Stimulated activated CD8-positive, alpha-beta memory T cell treated with anti-CD3 and anti-CD28 coated beads, Interleukin-4, amount 100 ng/mL, for 4 hours (primary cell): ENCODE measurements around the gene DDX27.

Source experiments
- DNase-seq, 2 donors: peaks; one replicate each; pipeline ENCODE4 v3.0.0-alpha.2; 2020; ENCODE audit warnings: low read depth in 2 of 2, low spot score in 1 of 2

DDX27 gene

DNA sequence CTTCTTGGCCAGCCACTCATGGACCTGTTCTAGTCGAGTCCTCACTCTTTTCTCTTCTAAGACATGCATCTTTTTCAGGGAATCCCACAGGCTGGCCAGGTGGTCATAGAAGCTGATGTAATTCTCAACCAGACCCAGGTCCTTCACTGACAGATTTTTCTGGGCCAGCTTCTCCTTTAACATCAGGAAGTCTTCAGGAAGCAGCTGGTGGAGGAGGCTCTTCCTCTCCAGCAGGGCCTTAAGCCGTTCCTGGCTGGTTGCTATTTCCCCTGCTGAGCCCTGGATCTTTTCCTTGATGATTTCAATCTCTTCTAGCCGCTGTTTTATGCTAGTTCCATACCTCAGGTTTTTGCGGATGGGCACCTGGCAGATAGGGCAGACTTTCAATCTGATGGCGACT, 28.6 kb downstream of the DDX27 start:
- no peak for DNase-seq

DNA sequence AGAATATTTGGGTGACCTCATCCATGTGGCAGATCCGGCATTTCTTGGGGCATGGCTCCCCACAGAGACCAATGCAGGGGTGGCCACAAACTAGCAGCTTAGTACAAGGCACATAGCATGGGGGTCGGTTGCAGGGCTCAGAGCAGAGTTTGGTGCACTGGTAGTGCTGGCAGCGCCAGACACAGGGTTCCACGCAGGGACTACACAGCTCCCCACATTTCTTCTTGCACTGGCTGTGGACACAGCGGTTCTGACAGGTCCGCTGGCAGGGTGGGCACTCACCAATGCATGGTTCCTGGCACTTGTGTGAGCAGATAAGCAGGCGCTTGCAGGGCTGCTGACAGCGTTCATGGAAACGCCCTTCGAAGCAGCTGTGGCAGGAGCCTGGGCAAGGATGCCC, 29.1 kb downstream of the DDX27 start:
- no peak for DNase-seq

GRCh38 chr20:49248879-49249665, 29.9 kb downstream of the DDX27 start:
- DNase-seq = no peak

- DNase-seq = no peak
Observed at GRCh38 chr20:49252556-49253350, 33.5 kb downstream of the DDX27 start.

- DNase-seq = no peak
Observed at GRCh38 chr20:49256261-49256660, 37.0 kb downstream of the DDX27 start.

DNA sequence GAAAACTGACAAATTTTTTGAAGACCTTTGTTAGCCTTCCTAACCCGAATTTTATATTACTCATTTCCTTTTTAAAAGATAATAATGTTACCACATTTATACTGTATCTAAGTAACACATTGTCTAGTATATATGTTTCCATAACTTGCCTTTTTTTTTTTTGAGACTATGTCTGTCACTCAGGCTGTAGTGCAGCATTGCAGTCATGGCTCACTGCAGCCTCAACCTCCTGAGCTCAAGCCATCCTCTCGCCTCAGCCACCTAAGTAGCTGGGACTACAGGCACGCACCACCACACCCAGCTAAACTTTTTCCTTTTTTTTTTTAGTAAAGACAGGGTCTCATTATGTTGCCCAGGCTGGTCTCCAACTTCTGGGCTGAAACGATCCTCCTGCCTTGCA, 40.1 kb downstream of the DDX27 start:
- DNase-seq = no peak

- no peak for DNase-seq
Observed at GRCh38 chr20:49259799-49260198, 40.6 kb downstream of the DDX27 start.

- DNase-seq = no peak
Observed at GRCh38 chr20:49260218-49260617, 41.0 kb downstream of the DDX27 start.

GRCh38 chr20:49261173-49261572, 42.0 kb downstream of the DDX27 start:
- no peak for DNase-seq

GRCh38 chr20:49262444-49262843, 43.2 kb downstream of the DDX27 start:
- no peak for DNase-seq

DNA sequence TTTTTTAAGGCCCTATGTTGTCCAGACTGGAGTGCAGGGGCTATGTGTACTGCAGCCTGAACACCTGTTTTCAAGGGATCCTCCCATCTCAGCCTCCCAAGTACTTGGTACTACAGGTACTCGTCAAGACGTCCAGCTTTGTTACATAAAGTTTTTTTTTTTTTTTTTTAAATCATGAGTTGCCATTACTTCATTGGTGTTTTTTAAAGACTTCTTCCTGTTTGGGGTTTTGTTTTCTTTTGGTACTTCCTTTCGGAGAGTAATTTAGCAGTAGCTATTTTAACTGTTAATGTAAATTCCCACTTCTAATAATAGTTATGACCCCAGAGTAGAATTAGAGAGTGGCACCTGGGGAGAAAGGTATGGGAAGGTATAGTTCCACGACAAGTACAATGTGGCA, 48.1 kb downstream of the DDX27 start:
- no peak for DNase-seq

DNA sequence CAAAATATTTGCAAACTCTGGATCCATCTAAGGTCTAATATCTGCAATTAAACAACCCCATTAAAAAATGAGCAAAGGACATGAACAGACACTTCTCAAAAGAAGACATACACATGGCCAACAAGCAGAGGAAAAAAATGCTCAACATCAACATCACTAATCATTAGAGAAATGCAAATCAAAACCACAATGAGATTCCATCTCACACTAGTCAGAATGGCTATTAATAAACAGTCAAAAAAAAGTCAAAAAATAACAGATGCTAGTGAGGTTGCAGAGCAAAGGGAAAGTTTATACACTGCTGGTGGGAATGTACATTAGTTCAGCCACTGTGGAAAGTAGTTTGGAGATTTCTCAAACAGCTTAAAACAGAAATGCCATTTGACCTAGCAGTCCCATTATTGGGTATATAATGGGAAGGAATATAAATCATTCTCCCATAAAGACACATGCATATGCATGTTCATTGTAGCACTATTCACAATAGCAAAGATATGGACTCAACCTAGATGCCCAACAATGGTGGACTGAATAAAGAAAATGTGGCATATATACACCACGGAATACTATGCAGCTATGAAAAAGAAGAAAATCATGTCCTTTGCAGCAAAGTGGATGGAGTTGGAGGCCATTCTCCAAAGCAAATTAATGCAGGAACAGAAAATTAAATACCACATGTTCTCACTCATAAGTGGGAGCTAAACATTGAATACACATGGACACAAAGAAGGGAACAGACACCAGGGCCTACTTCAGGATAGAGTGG, 49.6 kb downstream of the DDX27 start:
- DNase-seq = no peak

DNA sequence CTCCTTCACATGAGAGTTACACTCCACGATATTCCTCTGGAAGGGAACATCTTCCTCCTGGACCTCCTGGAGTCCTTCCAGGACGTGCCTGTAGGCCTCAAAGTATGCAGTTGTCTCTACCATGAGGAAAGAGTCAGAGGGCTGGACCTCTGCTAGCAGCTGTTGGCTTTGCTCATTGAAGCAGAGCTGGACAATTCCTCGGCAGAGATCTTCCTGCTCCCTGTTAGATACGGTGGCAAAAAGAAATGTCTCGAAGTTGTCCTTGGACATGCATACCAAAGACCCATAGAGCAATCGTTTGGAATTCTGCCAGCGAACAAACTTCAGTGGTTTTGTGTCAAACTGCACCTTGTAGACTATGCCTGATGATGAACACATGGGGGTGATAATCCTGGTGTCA, 51.0 kb downstream of the DDX27 start:
- DNase-seq = no peak

- no peak for DNase-seq
Observed at GRCh38 chr20:49270736-49271135, 51.5 kb downstream of the DDX27 start.

DNA sequence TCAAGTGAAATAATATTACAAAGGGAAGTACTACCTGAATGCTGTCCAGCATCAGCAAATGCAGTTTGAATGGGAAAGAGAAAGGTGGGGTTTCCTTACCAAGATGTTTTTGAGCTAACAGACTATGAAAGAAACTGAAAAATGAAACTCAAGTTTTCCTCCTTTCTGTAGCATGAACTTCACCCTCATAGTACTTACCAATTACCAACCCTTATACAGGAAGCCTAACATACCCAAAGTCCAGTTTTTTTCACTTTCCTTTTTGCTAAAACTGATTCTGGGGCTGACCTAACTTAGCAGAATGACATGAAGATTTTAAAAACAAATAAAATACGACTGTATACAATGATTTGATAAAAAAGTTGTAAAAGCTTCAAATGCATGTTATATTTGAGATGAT, 53.4 kb downstream of the DDX27 start:
- no peak for DNase-seq

DNA sequence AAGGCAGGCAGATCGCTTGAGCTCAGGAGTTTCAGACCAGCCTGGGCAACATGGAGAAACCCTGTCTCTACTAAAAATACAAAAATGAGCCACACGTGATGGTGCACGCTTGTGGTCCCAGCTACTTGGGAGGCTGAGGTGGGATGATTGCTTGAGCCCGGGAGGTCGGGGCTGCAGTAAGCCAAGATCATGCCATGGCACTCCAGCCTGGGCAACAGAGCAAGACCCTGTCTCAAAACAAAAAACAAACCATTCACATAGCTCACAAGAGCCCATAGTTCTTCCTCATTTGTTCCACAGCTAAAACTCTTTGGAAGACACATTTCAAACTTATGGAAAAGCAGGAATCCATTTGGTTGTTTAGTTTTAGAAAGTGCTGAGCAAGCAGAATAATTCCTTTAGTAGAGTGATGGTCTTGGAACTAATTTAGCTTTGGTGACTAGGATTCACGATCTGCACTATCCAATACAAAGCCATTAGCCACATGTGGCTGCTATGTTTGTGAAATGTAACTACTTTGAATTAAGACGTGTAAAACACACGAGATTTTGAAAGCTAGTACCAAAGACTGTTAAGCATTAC, 54.6 kb downstream of the DDX27 start:
- DNase-seq = no peak

GRCh38 chr20:49275216-49275615, 56.0 kb downstream of the DDX27 start:
- no peak for DNase-seq

DNA sequence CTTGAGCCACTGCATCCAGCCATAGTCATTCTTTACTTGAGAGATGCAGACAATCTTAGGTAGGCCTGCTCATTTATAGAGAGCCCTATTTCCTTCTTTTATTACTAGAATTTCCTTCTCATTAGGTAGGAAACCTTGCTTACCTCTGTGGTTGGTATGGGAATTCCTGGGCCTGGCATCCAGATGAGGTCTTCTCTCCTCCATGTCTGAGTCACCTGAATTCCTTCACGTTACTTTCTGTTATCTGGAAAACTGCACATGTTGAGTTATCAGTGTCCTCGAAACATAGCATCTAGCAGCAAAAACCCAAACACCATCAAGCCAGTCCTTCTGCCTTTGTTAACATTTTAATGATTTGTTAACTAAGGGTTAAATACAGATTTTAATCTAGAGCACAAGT, 56.4 kb downstream of the DDX27 start:
- DNase-seq = no peak

DNA sequence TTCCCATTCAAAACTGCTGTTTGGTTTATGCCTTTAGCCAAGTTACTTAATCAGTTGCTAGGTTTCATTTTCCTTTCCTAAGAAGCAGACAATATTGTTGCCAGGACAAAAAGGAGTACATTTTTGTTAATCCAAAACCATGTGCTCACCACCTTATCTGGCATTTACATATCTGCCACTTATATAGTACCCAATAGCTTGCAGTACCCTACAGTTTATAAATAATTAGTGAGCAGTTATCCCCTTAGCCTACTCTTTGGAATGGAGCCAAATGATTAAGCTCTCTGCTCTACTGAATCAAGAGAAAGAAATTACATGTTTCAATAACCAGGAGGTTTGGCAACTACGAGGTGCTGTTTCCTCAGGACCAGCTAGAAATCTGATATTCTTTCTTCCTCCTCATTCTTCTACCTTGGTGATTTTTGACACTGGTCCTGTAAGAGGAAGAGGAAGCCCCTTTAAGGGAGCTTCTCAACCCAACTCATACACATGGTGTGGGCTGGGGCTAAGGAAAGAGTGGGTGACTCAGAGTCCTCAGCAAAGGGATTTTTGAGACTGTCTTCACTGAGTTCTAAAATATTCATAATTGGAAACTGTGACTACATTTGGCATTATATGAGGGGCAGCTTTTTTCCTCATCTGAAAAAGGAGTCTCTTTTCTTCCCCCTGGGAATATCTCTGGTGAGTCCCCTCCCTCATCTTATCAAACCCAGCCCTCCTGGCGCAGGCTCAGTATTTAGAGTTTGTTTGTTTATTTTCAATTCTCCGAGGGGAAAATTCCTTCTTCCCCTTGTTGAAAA, 57.1 kb downstream of the DDX27 start:
- DNase-seq = peak; percentile 28 to 38

DNA sequence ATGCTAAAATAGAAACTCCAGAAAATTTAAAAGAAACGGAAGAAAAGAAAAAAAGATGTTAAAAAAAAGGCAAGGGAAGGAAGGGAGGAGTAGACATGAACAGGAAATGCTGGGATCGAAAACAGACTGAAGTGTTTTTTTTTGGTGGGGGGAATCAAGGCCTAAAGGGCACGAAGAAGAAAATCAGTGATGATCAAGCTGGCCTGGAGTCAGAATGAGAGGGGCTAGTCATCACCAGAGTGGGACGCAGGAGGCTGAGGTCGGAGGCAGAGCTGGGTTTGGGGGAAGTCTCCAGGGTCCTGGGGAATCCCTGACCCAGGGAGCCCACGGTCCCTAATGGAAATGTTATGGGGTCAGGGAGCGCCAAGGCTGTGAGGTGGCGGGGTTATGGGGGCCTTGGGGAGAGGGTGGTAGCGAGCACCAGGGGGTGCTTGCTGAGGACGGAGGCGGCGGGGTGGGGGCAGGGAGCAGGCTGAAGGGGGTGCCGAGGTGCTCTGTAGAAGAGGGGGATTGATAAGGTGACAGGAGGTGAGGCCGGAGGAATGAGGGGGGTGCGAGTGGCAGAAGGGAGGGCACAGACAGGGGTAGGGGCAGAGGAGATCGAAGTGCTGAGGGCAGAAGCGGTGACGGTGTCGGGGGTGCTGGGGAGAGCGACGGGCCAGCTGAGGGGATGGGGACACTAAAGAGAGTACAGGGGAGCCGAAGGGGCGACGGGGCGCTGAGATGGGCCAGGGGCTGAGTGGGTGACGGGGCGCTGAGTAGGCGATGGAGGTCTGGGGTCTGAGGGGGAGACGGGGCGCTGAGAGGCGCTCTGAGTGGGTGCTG, 58.0 kb downstream of the DDX27 start:
- peak; percentile 17 to 21 for DNase-seq
